ENCODE data around the gene LRRC46. TPM values are rescaled to one million over a fixed set of nuclear protein-coding genes. Genes with fewer than 3 reads are reported as not detected.

Gene LRRC46
- total RNA-seq, 1 donor from 2014 or later, result 0.63 TPM

DNA sequence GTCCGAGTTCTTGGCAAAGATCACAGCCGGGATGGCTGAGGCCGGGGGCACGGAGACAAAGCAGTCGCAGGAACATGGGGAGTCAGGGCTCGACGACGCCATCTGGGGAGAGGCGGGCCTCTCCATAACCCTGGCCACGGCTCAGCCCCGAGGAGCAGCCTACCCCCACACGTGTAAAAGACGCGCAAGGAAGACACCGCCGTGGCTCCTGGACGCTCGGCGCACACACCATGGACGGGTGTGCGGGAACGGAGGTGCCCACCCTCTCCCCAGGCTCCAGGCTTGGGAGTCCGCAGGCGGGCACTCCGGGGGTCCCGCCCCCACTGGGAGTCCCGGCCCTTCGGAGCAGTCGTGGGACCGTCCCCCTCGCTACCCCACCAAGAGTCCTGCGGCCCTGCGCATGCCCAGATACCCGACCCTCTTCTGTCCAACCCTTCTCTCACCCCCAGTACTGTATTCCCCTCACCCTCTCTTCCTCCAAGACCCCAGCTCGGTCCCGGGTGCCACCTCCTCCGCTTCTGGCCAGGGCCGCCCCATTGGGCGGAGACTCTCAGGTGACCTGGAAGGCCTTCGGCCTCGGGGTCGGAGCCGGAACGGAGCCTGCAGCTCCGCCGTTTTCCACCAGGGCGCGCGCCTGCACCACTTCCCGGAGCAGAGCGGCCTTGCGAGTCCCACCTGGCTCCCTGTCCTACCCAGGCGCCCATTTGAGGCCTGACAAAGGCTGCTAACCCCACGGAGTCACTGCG is 9.4 kb downstream of the LRRC46 start, which contains the start of gene SCRN2:
SCRN2 (minus strand) TSS at position 532 of the 746 bp plus-strand sequence; CDS start at position 102, 430 bp downstream.
- peaks cover 27% of the 10 kb centered on the region for H3K36me3 ChIP-seq
- peak within 1 kb of the TSS; percentile 81 for H3K27ac ChIP-seq (replicated peaks)
- peak; percentile 90 for DNase-seq

GRCh38 chr17:47841488-47842291 is 10.2 kb downstream of the LRRC46 start:
- H3K27me3 ChIP-seq (ENCODE audit: low read depth), result peaks cover 32% of the 10 kb centered on the region
- peaks cover 20% of the 10 kb centered on the region for H3K36me3 ChIP-seq
- TF ChIP-seq CTCF (IDR thresholded peaks at IDR 0.05; ENCODE audit: borderline replicate concordance), result no peak
- H3K9me3 ChIP-seq (replicated peaks), result no peaks in the 10 kb centered on the region
- DNase-seq, result no peak
- peaks cover 40% of the 10 kb centered on the region for H3K4me1 ChIP-seq
- intact Hi-C loops (cut with micrococcal nuclease), result loop anchor here (2.0 to 10.0 kb wide), 2 partner anchors 49 to 133 kb away; partner anchors contain the start of gene CDK5RAP3
- H3K27ac ChIP-seq (replicated peaks), result peak overlapping the region; percentile 81
- peak overlapping the region; percentile 87 for H3K4me3 ChIP-seq

More for the DNA sequence above, 9.4 kb downstream of the LRRC46 start, which contains the start of gene SCRN2:
- Histone ChIP-seq H3K27me3 (ENCODE audit: low read depth) (peaks cover 24% of the 10 kb centered on the region), H3K4me1 (peaks cover 40% of the 10 kb centered on the region), H3K4me3 (peak within 1 kb of the TSS; percentile 87), H3K9me3 (replicated peaks) (no peaks in the 10 kb centered on the region)
- intact Hi-C loops (cut with micrococcal nuclease), result loop anchor here (2.0 to 10.0 kb wide), 2 partner anchors 50 to 134 kb away; partner anchors contain the start of gene CDK5RAP3
- TF ChIP-seq CTCF (IDR thresholded peaks at IDR 0.05; ENCODE audit: borderline replicate concordance), result peak; percentile 99

GRCh38 chr17:47843391-47843730 is 11.9 kb downstream of the LRRC46 start:
- Histone ChIP-seq H3K4me1 (peaks cover 38% of the 10 kb centered on the region), H3K27me3 (ENCODE audit: low read depth) (peaks cover 49% of the 10 kb centered on the region), H3K36me3 (peaks cover 6% of the 10 kb centered on the region), H3K27ac (replicated peaks) (no peak overlapping the region), H3K4me3 (no peak overlapping the region), H3K9me3 (replicated peaks) (no peaks in the 10 kb centered on the region)
- intact Hi-C loops (cut with micrococcal nuclease), result loop anchor here (10.0 kb wide), 1 partner anchor 131 kb away; the partner anchor contains the start of gene CDK5RAP3
- no peak for TF ChIP-seq CTCF (IDR thresholded peaks at IDR 0.05; ENCODE audit: borderline replicate concordance)
- DNase-seq, result no peak

- peaks cover 57% of the 10 kb centered on the region for H3K27me3 ChIP-seq (ENCODE audit: low read depth)
- H3K4me3 ChIP-seq, result no peak overlapping the region
- no peak overlapping the region for H3K27ac ChIP-seq (replicated peaks)
- intact Hi-C loops (cut with micrococcal nuclease), result loop anchor here (10.0 kb wide), 1 partner anchor 131 kb away; the partner anchor contains the start of gene CDK5RAP3
- no peak for TF ChIP-seq CTCF (IDR thresholded peaks at IDR 0.05; ENCODE audit: borderline replicate concordance)
- no peaks in the 10 kb centered on the region for H3K9me3 ChIP-seq (replicated peaks)
- DNase-seq, result no peak
- H3K36me3 ChIP-seq, result no peaks in the 10 kb centered on the region
- peaks cover 33% of the 10 kb centered on the region for H3K4me1 ChIP-seq
These were observed 12.8 kb downstream of the LRRC46 start for GRCh38 chr17:47844227-47844626.
